WTC11 (cell line): ENCODE data around the gene TMED10. TPM values are rescaled to one million over a fixed set of nuclear protein-coding genes. Genes with fewer than 3 reads are reported as not detected.

Experiments used
- ATAC-seq: fragments of 200-7000 bp; cut with Tn5 transposase; 2 replicates; pipeline ENCODE4 v1.10.0; 2021; ENCODE audit warnings: mild to moderate bottlenecking, moderate library complexity
- CTCF ChIA-PET: fragments of 300-600 bp; sonication (Branson Sonifier 250); formaldehyde crosslinking; loops from one replicate; lab custom pipeline; 2021; ENCODE audit warnings: antibody characterized with exemption; lab: Charles Lee
- POLR2A ChIA-PET: fragments of 350-600 bp; sonication (Branson Sonifier 250); formaldehyde crosslinking; loops from one replicate; lab custom pipeline; 2021; ENCODE audit warnings: antibody characterized with exemption; lab: Charles Lee
- DNase-seq: peaks from one replicate; pipeline ENCODE4 v3.0.0; 2021; ENCODE audit warnings: low spot score
- H3K27ac Mint-ChIP-seq: 2 replicates; pipeline ENCODE4 v1.8.0; 2021; ENCODE audit warnings: mixed read lengths
- H3K27me3 Mint-ChIP-seq: 2 replicates; pipeline ENCODE4 v1.8.0; 2021; ENCODE audit warnings: low read depth, mild to moderate bottlenecking, moderate library complexity, mixed read lengths
- H3K36me3 Mint-ChIP-seq: 2 replicates; pipeline ENCODE4 v1.8.0; 2021; ENCODE audit warnings: mixed read lengths
- H3K4me1 Mint-ChIP-seq: 2 replicates; pipeline ENCODE4 v1.8.0; 2022; ENCODE audit warnings: mixed read lengths
- H3K4me3 Mint-ChIP-seq: 2 replicates; pipeline ENCODE4 v1.8.0; 2021; ENCODE audit warnings: mild to moderate bottlenecking, moderate library complexity, mixed read lengths
- H3K9me3 Mint-ChIP-seq: 2 replicates; pipeline ENCODE4 v1.8.0; 2021; ENCODE audit warnings: mixed read lengths
- FOXK1 ChIP-seq: sonication (generic); formaldehyde crosslinking; IDR thresholded peaks from 2 replicates; pipeline ENCODE4 v1.8.0; 2022; ENCODE audit warnings: mild to moderate bottlenecking, moderate library complexity, missing genetic modification reagents
- GABPB1 ChIP-seq: sonication (generic); formaldehyde crosslinking; IDR thresholded peaks from 2 replicates; pipeline ENCODE4 v1.8.1; 2023; ENCODE audit warnings: mild to moderate bottlenecking, missing genetic modification reagents
- GRHL2 ChIP-seq: fragments of 250-450 bp; sonication (Bioruptor Pico); IDR thresholded peaks from 2 replicates; pipeline ENCODE4 v1.8.0; 2022; ENCODE audit warnings: mild to moderate bottlenecking, moderate library complexity; ENCODE audit not compliant: insufficient replicate concordance, severe bottlenecking
- HMGA2 ChIP-seq: fragments of 250-450 bp; sonication (Bioruptor Pico); IDR thresholded peaks from 2 replicates; pipeline ENCODE4 v1.4.0; 2021; ENCODE audit warnings: mild to moderate bottlenecking, moderate library complexity
- JUN ChIP-seq: sonication (generic); formaldehyde crosslinking; IDR thresholded peaks from 2 replicates; pipeline ENCODE4 v1.8.0; 2023; ENCODE audit warnings: mild to moderate bottlenecking, missing genetic modification reagents
- MYBL2 ChIP-seq: sonication (generic); formaldehyde crosslinking; IDR thresholded peaks from 2 replicates; pipeline ENCODE4 v1.8.1; 2023; ENCODE audit warnings: mild to moderate bottlenecking, moderate library complexity, missing genetic modification reagents
- PRRX2 ChIP-seq: fragments of 250-450 bp; sonication (Bioruptor Pico); IDR thresholded peaks from 2 replicates; pipeline ENCODE4 v1.8.0; 2021; ENCODE audit warnings: mild to moderate bottlenecking
- SP1 ChIP-seq: sonication (generic); formaldehyde crosslinking; conservative IDR thresholded peaks from 2 replicates; pipeline ENCODE4 v1.8.1; 2022; ENCODE audit warnings: missing genetic modification reagents
- ZBTB21 ChIP-seq: sonication (generic); formaldehyde crosslinking; IDR thresholded peaks from 2 replicates; pipeline ENCODE4 v1.8.1; 2023; ENCODE audit warnings: mild to moderate bottlenecking, missing genetic modification reagents, borderline replicate concordance
- ZNF232 ChIP-seq: sonication (generic); formaldehyde crosslinking; IDR thresholded peaks from 2 replicates; pipeline ENCODE4 v1.8.0; 2022; ENCODE audit warnings: mild to moderate bottlenecking, missing genetic modification reagents
- ZNF396 ChIP-seq: fragments of 250-450 bp; sonication (Bioruptor Pico); IDR thresholded peaks from 2 replicates; pipeline ENCODE4 v1.8.0; 2021; ENCODE audit warnings: mild to moderate bottlenecking, moderate library complexity, borderline replicate concordance
- total RNA-seq: library from RNA; stranded (reverse); gene quantifications from 3 replicates; pipeline ENCODE4 v1.2.3, GENCODE V29; 2021
- TF ChIP-seq, protein P1 (sequence below): fragments of 250-450 bp; sonication (Bioruptor Pico); IDR thresholded peaks from 2 replicates; pipeline ENCODE4 v1.9.0; 2021; ENCODE audit warnings: mild to moderate bottlenecking
- TF ChIP-seq, protein P2 (sequence below): fragments of 200-600 bp; IDR thresholded peaks from 2 replicates; pipeline ENCODE4 v1.8.0; 2022; ENCODE audit warnings: antibody characterized with exemption
- TF ChIP-seq, protein P3 (sequence below): sonication (generic); formaldehyde crosslinking; IDR thresholded peaks from 2 replicates; pipeline ENCODE4 v1.8.0; 2022; ENCODE audit warnings: missing genetic modification reagents
- TF ChIP-seq, protein P4 (sequence below): fragments of 250-450 bp; sonication (Bioruptor Pico); IDR thresholded peaks from 2 replicates; pipeline ENCODE4 v1.9.0; 2021; ENCODE audit warnings: moderate library complexity, mild to moderate bottlenecking, inconsistent platforms, borderline replicate concordance
- TF ChIP-seq, protein P5 (sequence below): sonication (generic); formaldehyde crosslinking; IDR thresholded peaks from 2 replicates; pipeline ENCODE4 v1.8.1; 2023; ENCODE audit warnings: mild to moderate bottlenecking, moderate library complexity, missing genetic modification reagents
- TF ChIP-seq, protein P6 (sequence below): sonication (generic); formaldehyde crosslinking; IDR thresholded peaks from 2 replicates; pipeline ENCODE4 v1.8.0; 2023; ENCODE audit warnings: mild to moderate bottlenecking, missing genetic modification reagents
- TF ChIP-seq, protein P7 (sequence below): sonication (generic); formaldehyde crosslinking; IDR thresholded peaks from 2 replicates; pipeline ENCODE4 v1.8.1; 2023; ENCODE audit warnings: mild to moderate bottlenecking, missing genetic modification reagents
- TF ChIP-seq, protein P8 (sequence below): sonication (generic); formaldehyde crosslinking; IDR thresholded peaks from 2 replicates; pipeline ENCODE4 v1.8.1; 2023; ENCODE audit warnings: mild to moderate bottlenecking, missing genetic modification reagents, moderate library complexity

Gene TMED10
- total RNA-seq, 1 experiment from 2014 or later: 234 TPM

DNA sequence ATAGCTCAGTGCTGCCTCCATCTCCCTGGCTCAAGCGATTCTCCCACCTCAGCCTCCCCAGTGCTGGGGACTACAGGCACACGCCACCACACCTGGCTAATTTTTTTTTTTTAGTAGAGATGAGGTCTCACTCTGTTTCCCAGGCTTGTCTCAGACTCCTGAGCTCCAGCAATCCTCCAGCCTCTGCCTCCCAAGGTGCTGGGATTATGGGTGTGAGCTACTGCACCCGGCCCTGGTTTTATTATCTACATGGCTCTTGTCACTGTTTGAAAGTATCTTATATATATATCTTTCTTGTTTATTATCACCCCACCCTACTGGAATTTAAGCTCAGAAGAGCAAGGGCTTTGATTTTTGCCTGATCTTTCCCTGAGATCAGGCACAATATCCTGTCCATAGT lies 7.6 kb upstream of the TMED10 start (continued):
- TF ChIP-seq HMGA2 (CRISPR knock-in tag) (no peak), FOXK1 (CRISPR knock-in tag) (no peak)
- TF ChIP-seq, protein P1, sequence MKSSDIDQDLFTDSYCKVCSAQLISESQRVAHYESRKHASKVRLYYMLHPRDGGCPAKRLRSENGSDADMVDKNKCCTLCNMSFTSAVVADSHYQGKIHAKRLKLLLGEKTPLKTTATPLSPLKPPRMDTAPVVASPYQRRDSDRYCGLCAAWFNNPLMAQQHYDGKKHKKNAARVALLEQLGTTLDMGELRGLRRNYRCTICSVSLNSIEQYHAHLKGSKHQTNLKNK (CRISPR knock-in tag): no peak

DNA sequence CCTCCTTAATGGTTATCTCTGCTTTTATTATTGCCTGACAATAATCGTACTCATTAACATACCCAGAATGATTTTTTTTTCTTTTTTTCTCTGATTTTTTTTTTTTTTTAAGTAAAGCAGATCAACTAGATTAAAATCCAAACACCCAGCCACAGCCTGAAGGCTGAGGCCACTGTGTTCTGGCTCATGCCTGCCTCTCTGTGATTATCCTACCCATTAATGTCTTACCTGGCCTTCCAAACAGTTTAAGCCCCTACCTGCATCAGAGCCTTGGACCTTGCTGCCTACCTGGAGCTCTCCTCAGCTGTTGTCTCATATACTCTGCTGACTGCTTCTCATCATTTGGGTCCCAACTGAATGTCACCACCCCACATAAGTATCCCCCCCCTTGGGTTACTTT lies 6.8 kb upstream of the TMED10 start:
- DNase-seq (no peak), ATAC-seq (no peak)
- Mint-ChIP-seq H3K9me3 (no peaks in the 10 kb centered on the region), H3K4me1 (peaks cover 5% of the 10 kb centered on the region; the same call in 1 of the 2 replicates), H3K36me3 (no peaks in the 10 kb centered on the region), H3K27ac (no peak overlapping the region), H3K4me3 (no peak overlapping the region), H3K27me3 (peaks cover 19% of the 10 kb centered on the region)
- POLR2A ChIA-PET: no interaction called here
- CTCF ChIA-PET: interaction anchor here (0.7 kb wide), 1 partner anchor 167 kb away, joined by 3 read pairs; no protein-coding TSS in a partner anchor
- TF ChIP-seq ZNF232 (CRISPR knock-in tag) (no peak), JUN (no peak), GRHL2 (CRISPR knock-in tag) (no peak), MYBL2 (no peak), ZBTB21 (no peak), GABPB1 (CRISPR knock-in tag) (no peak), PRRX2 (no peak), ZNF396 (CRISPR knock-in tag) (no peak), SP1 (CRISPR knock-in tag) (no peak)
- TF ChIP-seq, protein P2, sequence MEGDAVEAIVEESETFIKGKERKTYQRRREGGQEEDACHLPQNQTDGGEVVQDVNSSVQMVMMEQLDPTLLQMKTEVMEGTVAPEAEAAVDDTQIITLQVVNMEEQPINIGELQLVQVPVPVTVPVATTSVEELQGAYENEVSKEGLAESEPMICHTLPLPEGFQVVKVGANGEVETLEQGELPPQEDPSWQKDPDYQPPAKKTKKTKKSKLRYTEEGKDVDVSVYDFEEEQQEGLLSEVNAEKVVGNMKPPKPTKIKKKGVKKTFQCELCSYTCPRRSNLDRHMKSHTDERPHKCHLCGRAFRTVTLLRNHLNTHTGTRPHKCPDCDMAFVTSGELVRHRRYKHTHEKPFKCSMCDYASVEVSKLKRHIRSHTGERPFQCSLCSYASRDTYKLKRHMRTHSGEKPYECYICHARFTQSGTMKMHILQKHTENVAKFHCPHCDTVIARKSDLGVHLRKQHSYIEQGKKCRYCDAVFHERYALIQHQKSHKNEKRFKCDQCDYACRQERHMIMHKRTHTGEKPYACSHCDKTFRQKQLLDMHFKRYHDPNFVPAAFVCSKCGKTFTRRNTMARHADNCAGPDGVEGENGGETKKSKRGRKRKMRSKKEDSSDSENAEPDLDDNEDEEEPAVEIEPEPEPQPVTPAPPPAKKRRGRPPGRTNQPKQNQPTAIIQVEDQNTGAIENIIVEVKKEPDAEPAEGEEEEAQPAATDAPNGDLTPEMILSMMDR: no peak
- TF ChIP-seq, protein P3, sequence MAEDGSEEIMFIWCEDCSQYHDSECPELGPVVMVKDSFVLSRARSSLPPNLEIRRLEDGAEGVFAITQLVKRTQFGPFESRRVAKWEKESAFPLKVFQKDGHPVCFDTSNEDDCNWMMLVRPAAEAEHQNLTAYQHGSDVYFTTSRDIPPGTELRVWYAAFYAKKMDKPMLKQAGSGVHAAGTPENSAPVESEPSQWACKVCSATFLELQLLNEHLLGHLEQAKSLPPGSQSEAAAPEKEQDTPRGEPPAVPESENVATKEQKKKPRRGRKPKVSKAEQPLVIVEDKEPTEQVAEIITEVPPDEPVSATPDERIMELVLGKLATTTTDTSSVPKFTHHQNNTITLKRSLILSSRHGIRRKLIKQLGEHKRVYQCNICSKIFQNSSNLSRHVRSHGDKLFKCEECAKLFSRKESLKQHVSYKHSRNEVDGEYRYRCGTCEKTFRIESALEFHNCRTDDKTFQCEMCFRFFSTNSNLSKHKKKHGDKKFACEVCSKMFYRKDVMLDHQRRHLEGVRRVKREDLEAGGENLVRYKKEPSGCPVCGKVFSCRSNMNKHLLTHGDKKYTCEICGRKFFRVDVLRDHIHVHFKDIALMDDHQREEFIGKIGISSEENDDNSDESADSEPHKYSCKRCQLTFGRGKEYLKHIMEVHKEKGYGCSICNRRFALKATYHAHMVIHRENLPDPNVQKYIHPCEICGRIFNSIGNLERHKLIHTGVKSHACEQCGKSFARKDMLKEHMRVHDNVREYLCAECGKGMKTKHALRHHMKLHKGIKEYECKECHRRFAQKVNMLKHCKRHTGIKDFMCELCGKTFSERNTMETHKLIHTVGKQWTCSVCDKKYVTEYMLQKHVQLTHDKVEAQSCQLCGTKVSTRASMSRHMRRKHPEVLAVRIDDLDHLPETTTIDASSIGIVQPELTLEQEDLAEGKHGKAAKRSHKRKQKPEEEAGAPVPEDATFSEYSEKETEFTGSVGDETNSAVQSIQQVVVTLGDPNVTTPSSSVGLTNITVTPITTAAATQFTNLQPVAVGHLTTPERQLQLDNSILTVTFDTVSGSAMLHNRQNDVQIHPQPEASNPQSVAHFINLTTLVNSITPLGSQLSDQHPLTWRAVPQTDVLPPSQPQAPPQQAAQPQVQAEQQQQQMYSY (CRISPR knock-in tag): no peak
- TF ChIP-seq, protein P4, sequence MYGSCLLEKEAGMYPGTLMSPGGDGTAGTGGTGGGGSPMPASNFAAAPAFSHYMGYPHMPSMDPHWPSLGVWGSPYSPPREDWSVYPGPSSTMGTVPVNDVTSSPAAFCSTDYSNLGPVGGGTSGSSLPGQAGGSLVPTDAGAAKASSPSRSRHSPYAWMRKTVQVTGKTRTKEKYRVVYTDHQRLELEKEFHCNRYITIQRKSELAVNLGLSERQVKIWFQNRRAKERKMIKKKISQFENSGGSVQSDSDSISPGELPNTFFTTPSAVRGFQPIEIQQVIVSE: no peak
- TF ChIP-seq, protein P5, sequence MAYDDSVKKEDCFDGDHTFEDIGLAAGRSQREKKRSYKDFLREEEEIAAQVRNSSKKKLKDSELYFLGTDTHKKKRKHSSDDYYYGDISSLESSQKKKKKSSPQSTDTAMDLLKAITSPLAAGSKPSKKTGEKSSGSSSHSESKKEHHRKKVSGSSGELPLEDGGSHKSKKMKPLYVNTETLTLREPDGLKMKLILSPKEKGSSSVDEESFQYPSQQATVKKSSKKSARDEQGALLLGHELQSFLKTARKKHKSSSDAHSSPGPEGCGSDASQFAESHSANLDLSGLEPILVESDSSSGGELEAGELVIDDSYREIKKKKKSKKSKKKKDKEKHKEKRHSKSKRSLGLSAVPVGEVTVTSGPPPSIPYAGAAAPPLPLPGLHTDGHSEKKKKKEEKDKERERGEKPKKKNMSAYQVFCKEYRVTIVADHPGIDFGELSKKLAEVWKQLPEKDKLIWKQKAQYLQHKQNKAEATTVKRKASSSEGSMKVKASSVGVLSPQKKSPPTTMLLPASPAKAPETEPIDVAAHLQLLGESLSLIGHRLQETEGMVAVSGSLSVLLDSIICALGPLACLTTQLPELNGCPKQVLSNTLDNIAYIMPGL (CRISPR knock-in tag): no peak
- TF ChIP-seq, protein P6, sequence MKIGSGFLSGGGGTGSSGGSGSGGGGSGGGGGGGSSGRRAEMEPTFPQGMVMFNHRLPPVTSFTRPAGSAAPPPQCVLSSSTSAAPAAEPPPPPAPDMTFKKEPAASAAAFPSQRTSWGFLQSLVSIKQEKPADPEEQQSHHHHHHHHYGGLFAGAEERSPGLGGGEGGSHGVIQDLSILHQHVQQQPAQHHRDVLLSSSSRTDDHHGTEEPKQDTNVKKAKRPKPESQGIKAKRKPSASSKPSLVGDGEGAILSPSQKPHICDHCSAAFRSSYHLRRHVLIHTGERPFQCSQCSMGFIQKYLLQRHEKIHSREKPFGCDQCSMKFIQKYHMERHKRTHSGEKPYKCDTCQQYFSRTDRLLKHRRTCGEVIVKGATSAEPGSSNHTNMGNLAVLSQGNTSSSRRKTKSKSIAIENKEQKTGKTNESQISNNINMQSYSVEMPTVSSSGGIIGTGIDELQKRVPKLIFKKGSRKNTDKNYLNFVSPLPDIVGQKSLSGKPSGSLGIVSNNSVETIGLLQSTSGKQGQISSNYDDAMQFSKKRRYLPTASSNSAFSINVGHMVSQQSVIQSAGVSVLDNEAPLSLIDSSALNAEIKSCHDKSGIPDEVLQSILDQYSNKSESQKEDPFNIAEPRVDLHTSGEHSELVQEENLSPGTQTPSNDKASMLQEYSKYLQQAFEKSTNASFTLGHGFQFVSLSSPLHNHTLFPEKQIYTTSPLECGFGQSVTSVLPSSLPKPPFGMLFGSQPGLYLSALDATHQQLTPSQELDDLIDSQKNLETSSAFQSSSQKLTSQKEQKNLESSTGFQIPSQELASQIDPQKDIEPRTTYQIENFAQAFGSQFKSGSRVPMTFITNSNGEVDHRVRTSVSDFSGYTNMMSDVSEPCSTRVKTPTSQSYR (CRISPR knock-in tag): no peak
- TF ChIP-seq, protein P7, sequence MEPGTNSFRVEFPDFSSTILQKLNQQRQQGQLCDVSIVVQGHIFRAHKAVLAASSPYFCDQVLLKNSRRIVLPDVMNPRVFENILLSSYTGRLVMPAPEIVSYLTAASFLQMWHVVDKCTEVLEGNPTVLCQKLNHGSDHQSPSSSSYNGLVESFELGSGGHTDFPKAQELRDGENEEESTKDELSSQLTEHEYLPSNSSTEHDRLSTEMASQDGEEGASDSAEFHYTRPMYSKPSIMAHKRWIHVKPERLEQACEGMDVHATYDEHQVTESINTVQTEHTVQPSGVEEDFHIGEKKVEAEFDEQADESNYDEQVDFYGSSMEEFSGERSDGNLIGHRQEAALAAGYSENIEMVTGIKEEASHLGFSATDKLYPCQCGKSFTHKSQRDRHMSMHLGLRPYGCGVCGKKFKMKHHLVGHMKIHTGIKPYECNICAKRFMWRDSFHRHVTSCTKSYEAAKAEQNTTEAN (CRISPR knock-in tag): no peak
- TF ChIP-seq, protein P1 (CRISPR knock-in tag): no peak
- TF ChIP-seq, protein P8, sequence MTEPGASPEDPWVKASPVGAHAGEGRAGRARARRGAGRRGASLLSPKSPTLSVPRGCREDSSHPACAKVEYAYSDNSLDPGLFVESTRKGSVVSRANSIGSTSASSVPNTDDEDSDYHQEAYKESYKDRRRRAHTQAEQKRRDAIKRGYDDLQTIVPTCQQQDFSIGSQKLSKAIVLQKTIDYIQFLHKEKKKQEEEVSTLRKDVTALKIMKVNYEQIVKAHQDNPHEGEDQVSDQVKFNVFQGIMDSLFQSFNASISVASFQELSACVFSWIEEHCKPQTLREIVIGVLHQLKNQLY (CRISPR knock-in tag): no peak
